Measurements from ENCODE around the gene VSIG1. TPM values are rescaled to one million over a fixed set of nuclear protein-coding genes. Genes with fewer than 3 reads are reported as not detected.

Gene VSIG1
- polyA plus RNA-seq = 0.22 TPM
- long read RNA-seq, donor 1 = 0 reads
- long read RNA-seq, donor 2 = 0 reads
- long read RNA-seq, donor 3 = 0 reads
- long read RNA-seq, donor 4 = 0 reads
- long read RNA-seq, donor 5 = 0 reads
- long read RNA-seq, donor 6 = 0 reads
- long read RNA-seq, donor 7 = 0 reads
- long read RNA-seq, donor 8 = 0 reads
- long read RNA-seq, donor 9 = 0 reads
- long read RNA-seq, donor 10 = 0 reads
- long read RNA-seq, donor 11 = 0 reads

GRCh38 chrX:108044554-108045256 lies at the start of gene VSIG1:
Gene VSIG1, plus strand, starts transcription at chrX:108045065. Its CDS starts 66 bp downstream, at chrX:108045131.
- WGBS (ENCODE audit: insufficient coverage, low lambda C conversion rate) = 0% methylated on average over 1 of the region's 10 CpGs
- Histone ChIP-seq H3K36me3 (ENCODE audit: control insufficient read depth, insufficient read depth, low read length) (no peaks in the 10 kb centered on the region), H3K9me3 (ENCODE audit: control insufficient read depth, low read depth, low read length) (no peaks in the 10 kb centered on the region), H3K4me3 (ENCODE audit: low read length) (no peak within 1 kb of the TSS), H3K27ac (ENCODE audit: low read length) (no peak within 1 kb of the TSS), H3K27me3 (ENCODE audit: control insufficient read depth, insufficient read depth, low read length) (no peaks in the 10 kb centered on the region), H3K4me1 (ENCODE audit: control insufficient read depth, insufficient read depth, low read length) (no peaks in the 10 kb centered on the region)
- peak in 1 of 2 donors; percentile 6 for DNase-seq

- Histone ChIP-seq H3K27ac (ENCODE audit: low read length) (no peak overlapping the region), H3K27me3 (ENCODE audit: control insufficient read depth, insufficient read depth, low read length) (no peaks in the 10 kb centered on the region), H3K4me1 (ENCODE audit: control insufficient read depth, insufficient read depth, low read length) (no peaks in the 10 kb centered on the region), H3K9me3 (ENCODE audit: control insufficient read depth, low read depth, low read length) (no peaks in the 10 kb centered on the region), H3K4me3 (ENCODE audit: low read length) (no peak overlapping the region), H3K36me3 (ENCODE audit: control insufficient read depth, insufficient read depth, low read length) (no peaks in the 10 kb centered on the region)
- DNase-seq = no peak
- WGBS (ENCODE audit: insufficient coverage, low lambda C conversion rate) = no CpG with 5 or more reads among the region's 6 CpGs
These were observed 48.7 kb upstream of the VSIG1 start for GRCh38 chrX:107996124-107996523.

- no CpG with 5 or more reads among the region's 2 CpGs for WGBS (ENCODE audit: insufficient coverage, low lambda C conversion rate)
- no peaks in the 10 kb centered on the region for H3K9me3 ChIP-seq (ENCODE audit: control insufficient read depth, low read depth, low read length)
These were observed 44.1 kb upstream of the VSIG1 start for GRCh38 chrX:108000751-108001150.

GRCh38 chrX:108001218-108001814 lies 43.5 kb upstream of the VSIG1 start:
- peak in 1 of 2 donors; percentile 5 for DNase-seq

More at GRCh38 chrX:108000751-108001150, 44.1 kb upstream of the VSIG1 start:
- no peaks in the 10 kb centered on the region for H3K36me3 ChIP-seq (ENCODE audit: control insufficient read depth, insufficient read depth, low read length)
- DNase-seq = no peak
- no peaks in the 10 kb centered on the region for H3K4me1 ChIP-seq (ENCODE audit: control insufficient read depth, insufficient read depth, low read length)
- no peak overlapping the region for H3K27ac ChIP-seq (ENCODE audit: low read length)
- H3K27me3 ChIP-seq (ENCODE audit: control insufficient read depth, insufficient read depth, low read length) = no peaks in the 10 kb centered on the region
- no peak overlapping the region for H3K4me3 ChIP-seq (ENCODE audit: low read length)

GRCh38 chrX:108018656-108019381 lies 26.0 kb upstream of the VSIG1 start:
- no peaks in the 10 kb centered on the region for H3K27me3 ChIP-seq (ENCODE audit: control insufficient read depth, insufficient read depth, low read length)
- no CpG with 5 or more reads among the region's 4 CpGs for WGBS (ENCODE audit: insufficient coverage, low lambda C conversion rate)
- H3K36me3 ChIP-seq (ENCODE audit: control insufficient read depth, insufficient read depth, low read length) = no peaks in the 10 kb centered on the region
- H3K4me3 ChIP-seq (ENCODE audit: low read length) = no peak overlapping the region
- H3K27ac ChIP-seq (ENCODE audit: low read length) = no peak overlapping the region
- H3K4me1 ChIP-seq (ENCODE audit: control insufficient read depth, insufficient read depth, low read length) = no peaks in the 10 kb centered on the region
- no peak for DNase-seq
- H3K9me3 ChIP-seq (ENCODE audit: control insufficient read depth, low read depth, low read length) = no peaks in the 10 kb centered on the region

More at GRCh38 chrX:108001218-108001814, 43.5 kb upstream of the VSIG1 start:
- Histone ChIP-seq H3K9me3 (ENCODE audit: control insufficient read depth, low read depth, low read length) (no peaks in the 10 kb centered on the region), H3K27me3 (ENCODE audit: control insufficient read depth, insufficient read depth, low read length) (no peaks in the 10 kb centered on the region), H3K4me1 (ENCODE audit: control insufficient read depth, insufficient read depth, low read length) (no peaks in the 10 kb centered on the region), H3K27ac (ENCODE audit: low read length) (no peak overlapping the region), H3K36me3 (ENCODE audit: control insufficient read depth, insufficient read depth, low read length) (no peaks in the 10 kb centered on the region), H3K4me3 (ENCODE audit: low read length) (no peak overlapping the region)
- no CpG with 5 or more reads among the region's 11 CpGs for WGBS (ENCODE audit: insufficient coverage, low lambda C conversion rate)

- Histone ChIP-seq H3K4me3 (ENCODE audit: low read length) (no peak overlapping the region), H3K36me3 (ENCODE audit: control insufficient read depth, insufficient read depth, low read length) (no peaks in the 10 kb centered on the region), H3K27me3 (ENCODE audit: control insufficient read depth, insufficient read depth, low read length) (no peaks in the 10 kb centered on the region), H3K27ac (ENCODE audit: low read length) (no peak overlapping the region), H3K4me1 (ENCODE audit: control insufficient read depth, insufficient read depth, low read length) (no peaks in the 10 kb centered on the region), H3K9me3 (ENCODE audit: control insufficient read depth, low read depth, low read length) (no peaks in the 10 kb centered on the region)
- DNase-seq = no peak
- WGBS (ENCODE audit: insufficient coverage, low lambda C conversion rate) = no CpG with 5 or more reads among the region's 3 CpGs
These were observed 25.4 kb upstream of the VSIG1 start for GRCh38 chrX:108019382-108019875.

- WGBS (ENCODE audit: insufficient coverage, low lambda C conversion rate) = no CpG with 5 or more reads among the region's 2 CpGs
- Histone ChIP-seq H3K27me3 (ENCODE audit: control insufficient read depth, insufficient read depth, low read length) (no peaks in the 10 kb centered on the region), H3K9me3 (ENCODE audit: control insufficient read depth, low read depth, low read length) (no peaks in the 10 kb centered on the region), H3K36me3 (ENCODE audit: control insufficient read depth, insufficient read depth, low read length) (no peaks in the 10 kb centered on the region), H3K4me1 (ENCODE audit: control insufficient read depth, insufficient read depth, low read length) (no peaks in the 10 kb centered on the region), H3K27ac (ENCODE audit: low read length) (no peak overlapping the region), H3K4me3 (ENCODE audit: low read length) (no peak overlapping the region)
- DNase-seq = no peak
These were observed 24.2 kb upstream of the VSIG1 start for GRCh38 chrX:108020631-108021030.

- Histone ChIP-seq H3K9me3 (ENCODE audit: control insufficient read depth, low read depth, low read length) (no peaks in the 10 kb centered on the region), H3K36me3 (ENCODE audit: control insufficient read depth, insufficient read depth, low read length) (no peaks in the 10 kb centered on the region), H3K27ac (ENCODE audit: low read length) (no peak overlapping the region), H3K4me3 (ENCODE audit: low read length) (no peak overlapping the region), H3K4me1 (ENCODE audit: control insufficient read depth, insufficient read depth, low read length) (no peaks in the 10 kb centered on the region), H3K27me3 (ENCODE audit: control insufficient read depth, insufficient read depth, low read length) (no peaks in the 10 kb centered on the region)
- DNase-seq = no peak
- no CpG with 5 or more reads among the region's 1 CpG for WGBS (ENCODE audit: insufficient coverage, low lambda C conversion rate)
These were observed 22.3 kb upstream of the VSIG1 start for GRCh38 chrX:108022491-108023089.

GRCh38 chrX:108025376-108025775 lies 19.5 kb upstream of the VSIG1 start:
- no peaks in the 10 kb centered on the region for H3K4me1 ChIP-seq (ENCODE audit: control insufficient read depth, insufficient read depth, low read length)
- H3K27ac ChIP-seq (ENCODE audit: low read length) = no peak overlapping the region
- no peak overlapping the region for H3K4me3 ChIP-seq (ENCODE audit: low read length)
- no peaks in the 10 kb centered on the region for H3K9me3 ChIP-seq (ENCODE audit: control insufficient read depth, low read depth, low read length)
- no CpG with 5 or more reads among the region's 1 CpG for WGBS (ENCODE audit: insufficient coverage, low lambda C conversion rate)
- no peak for DNase-seq
- H3K36me3 ChIP-seq (ENCODE audit: control insufficient read depth, insufficient read depth, low read length) = no peaks in the 10 kb centered on the region
- H3K27me3 ChIP-seq (ENCODE audit: control insufficient read depth, insufficient read depth, low read length) = no peaks in the 10 kb centered on the region

Data from large intestine (tissue), 12 donors.